Subcutaneous adipose tissue (tissue), 4 donors: ENCODE data around the gene PRIM2. TPM values are rescaled to one million over a fixed set of nuclear protein-coding genes. Genes with fewer than 3 reads are reported as not detected.

Experiments
- total RNA-seq, 4 donors: library from RNA; depleted of rRNA; stranded (reverse); fragments of >200 nt; gene quantifications; one replicate each; pipeline ENCODE4 v1.1.0, GENCODE V29; 2016
- TF ChIP-seq, protein P1 (sequence below): fragments of 450-650 bp; IDR thresholded peaks from one replicate; pipeline ENCODE4 v1.5.1; 2016; ENCODE audit warnings: low read depth, mild to moderate bottlenecking, control low read depth, antibody characterized with exemption, moderate library complexity

Gene PRIM2
- total RNA-seq, 4 donors from 2014 or later = 5.7 to 11.0 (median 10.5) TPM

DNA sequence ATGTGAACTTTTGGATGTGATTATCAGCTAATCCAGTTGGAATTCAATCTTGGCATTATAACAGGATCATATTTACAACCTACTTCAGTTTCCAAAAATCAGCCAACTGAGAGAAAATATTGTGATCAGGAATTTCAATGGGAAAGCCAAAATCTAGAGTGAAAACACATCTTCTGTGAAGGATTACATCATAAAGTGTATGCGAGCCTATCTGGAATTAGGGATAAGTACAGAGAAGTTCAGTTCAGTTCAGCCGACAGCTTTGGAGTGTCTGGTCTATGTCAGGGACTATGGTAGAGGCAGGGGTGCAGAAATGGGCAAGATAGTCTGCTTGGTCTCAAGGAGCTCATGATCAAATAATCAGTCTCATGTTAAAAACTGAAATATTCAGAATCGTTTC, 12.3 kb upstream of the PRIM2 start:
- TF ChIP-seq, protein P1, sequence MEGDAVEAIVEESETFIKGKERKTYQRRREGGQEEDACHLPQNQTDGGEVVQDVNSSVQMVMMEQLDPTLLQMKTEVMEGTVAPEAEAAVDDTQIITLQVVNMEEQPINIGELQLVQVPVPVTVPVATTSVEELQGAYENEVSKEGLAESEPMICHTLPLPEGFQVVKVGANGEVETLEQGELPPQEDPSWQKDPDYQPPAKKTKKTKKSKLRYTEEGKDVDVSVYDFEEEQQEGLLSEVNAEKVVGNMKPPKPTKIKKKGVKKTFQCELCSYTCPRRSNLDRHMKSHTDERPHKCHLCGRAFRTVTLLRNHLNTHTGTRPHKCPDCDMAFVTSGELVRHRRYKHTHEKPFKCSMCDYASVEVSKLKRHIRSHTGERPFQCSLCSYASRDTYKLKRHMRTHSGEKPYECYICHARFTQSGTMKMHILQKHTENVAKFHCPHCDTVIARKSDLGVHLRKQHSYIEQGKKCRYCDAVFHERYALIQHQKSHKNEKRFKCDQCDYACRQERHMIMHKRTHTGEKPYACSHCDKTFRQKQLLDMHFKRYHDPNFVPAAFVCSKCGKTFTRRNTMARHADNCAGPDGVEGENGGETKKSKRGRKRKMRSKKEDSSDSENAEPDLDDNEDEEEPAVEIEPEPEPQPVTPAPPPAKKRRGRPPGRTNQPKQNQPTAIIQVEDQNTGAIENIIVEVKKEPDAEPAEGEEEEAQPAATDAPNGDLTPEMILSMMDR = no peak

DNA sequence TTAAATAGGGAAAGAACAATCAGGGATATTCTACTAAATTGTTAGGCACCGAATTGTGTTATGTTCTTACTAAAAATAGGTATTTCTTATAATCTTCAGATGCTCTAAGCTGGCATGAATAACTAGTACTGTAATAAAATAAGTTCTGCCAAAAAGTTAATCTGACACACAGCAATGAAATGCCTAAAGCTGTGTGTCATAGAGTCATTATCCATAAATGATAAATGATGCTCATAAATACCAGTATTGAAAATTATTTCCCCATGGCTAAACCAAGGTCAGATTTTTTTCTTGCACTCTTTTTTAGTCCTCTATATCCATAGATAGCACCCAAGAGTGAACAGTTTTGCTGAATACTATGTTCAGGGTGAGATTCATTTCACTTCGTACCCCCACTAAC, 11.7 kb upstream of the PRIM2 start:
- TF ChIP-seq, protein P1 = no peak

DNA sequence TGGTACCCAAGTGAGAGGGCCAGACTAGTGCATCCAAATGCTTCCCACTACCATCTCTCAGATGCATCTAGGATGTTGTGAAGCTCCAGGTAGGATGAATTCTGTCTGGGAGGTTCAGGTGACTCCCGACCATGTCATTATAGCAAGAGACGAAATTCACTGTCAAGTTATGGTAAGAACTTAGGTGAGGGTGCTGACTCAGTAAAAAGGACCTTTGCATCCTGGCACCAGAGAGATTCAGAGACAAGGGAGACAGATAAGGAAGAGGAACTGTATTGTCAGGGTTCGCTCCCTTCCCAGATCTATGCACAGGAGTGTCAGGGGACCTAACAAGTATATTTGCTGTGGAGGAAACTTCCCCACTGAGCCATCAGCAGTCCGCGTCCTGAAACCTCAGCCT, 11.2 kb upstream of the PRIM2 start:
- TF ChIP-seq, protein P1 = no peak

DNA sequence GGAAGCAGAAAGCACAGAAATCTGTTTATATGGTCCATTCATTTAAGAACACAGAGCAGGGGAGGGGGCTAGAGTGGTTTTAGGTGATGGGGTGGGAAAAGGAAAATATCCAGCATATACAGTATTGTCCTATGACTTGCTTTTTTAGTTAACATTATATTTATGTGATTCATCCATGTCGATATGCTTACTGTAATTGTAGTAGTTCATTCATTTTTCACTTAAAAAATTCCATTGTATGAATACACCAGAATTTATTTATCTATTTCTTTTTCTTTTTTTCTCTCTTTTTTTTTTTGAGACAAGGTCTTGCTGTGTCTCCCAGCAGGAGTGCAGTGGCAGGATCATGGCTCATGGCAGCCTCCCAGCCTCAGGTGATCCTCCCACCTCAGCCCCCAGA, 9.6 kb upstream of the PRIM2 start:
- TF ChIP-seq, protein P1 = no peak

DNA sequence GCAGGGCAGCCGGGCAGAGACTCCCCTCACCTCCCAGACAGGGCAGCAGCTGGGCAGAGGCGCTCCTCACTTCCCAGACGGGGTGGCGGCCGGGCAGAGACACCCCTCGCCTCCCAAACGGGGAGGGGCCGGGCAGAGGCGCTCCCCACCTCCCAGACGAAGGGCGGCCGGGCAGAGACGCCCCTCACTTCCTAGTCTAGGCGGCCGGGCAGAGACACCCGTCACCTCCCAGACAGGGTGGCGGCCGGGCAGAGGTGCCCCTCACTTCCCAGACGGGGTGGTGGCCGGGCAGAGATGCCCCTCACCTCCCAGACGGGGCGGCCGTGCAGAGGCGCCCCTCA, 6.6 kb upstream of the PRIM2 start:
- TF ChIP-seq, protein P1 = no peak

DNA sequence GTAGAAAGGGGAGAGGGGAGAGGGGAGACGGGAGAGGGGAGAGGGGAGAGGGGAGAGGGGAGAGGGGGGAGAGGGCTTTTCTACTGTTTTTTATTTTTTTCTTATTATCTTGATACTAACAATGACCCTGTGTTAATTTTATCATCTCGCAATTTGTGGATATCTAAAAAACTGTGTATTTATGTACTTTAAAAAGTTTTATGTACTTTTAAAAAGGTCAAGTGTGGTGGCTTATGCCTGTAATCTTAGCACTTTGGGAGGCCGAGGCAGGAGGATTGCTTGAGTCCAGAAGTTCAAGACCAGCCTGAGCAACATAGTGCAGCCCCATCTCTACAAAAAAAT, 5.5 kb upstream of the PRIM2 start:
- TF ChIP-seq, protein P1 = no peak

DNA sequence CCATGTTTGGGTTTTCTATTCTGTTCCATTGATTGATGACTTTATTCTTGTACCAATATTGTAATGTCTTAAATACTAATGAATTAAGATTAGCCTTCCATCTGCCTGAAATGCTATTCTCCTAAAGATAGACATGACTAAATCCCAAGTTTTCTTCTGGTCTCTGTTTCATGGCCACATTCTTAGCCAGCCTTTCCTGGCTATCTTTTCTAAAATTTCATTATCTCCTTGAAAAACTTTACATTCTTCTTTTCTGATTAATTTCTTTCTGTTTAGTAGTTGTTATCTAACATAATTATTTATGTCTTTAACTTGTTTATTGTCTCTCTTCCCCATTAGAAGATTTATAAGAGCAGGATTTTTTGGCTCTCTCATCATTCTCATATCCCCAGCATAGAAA, 4.4 kb upstream of the PRIM2 start:
- TF ChIP-seq, protein P1 = no peak
